Measurements from ENCODE around the gene HSPA1L.

HSPA1L gene

GRCh38 chr6:31781244-31782125 is 33.6 kb downstream of the HSPA1L start:
- no peak for DNase-seq (ENCODE audit: low read depth in 3 of 3)

- no peak for DNase-seq (ENCODE audit: low read depth in 3 of 3)
Observed at GRCh38 chr6:31780507-31781243, 34.4 kb downstream of the HSPA1L start.

- no peak for DNase-seq (ENCODE audit: low read depth in 3 of 3)
Observed at GRCh38 chr6:31779908-31780307, 35.2 kb downstream of the HSPA1L start.

DNA sequence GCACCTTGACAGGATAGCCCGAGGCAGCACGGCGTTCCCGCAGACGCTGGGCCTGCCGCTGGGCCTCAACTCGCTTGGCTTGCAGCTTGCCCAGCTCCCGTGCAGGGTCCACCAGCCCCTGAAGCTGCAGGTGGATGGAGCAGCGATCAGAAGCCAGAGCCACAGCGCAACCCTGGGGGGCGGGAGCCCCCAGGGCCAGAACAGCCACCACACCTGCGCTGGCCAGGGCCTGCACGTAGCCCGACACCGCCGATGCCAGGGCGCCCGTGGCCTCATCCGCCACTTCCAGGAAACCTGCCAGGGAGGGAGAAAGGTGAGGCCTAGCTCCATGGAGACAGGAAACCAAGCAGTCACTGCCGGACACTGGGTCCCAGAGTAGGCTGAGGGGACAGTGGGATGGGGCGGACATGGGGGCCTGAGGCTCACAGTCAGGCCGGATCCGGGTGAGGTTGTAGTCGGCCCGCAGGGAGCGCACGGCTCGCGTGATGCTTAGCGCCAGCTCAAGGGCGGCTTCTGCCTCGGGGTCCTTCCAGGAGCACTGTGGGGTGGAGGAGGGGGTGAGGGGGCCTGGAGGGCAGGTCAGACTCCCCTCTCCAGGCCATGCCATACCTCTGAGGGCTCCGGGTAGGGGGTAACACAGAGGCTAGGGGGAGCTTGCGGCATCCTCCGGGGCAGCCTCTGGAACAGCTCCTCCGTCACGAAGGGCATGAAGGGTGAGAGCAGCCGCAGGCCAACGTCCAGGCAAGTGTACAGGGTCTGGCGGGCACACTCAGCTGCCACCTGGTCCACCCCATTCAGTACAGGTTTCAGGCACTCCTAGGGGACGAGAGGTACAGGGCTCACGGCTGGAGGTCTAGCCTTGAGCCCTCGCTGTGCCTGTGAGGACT is 35.8 kb downstream of the HSPA1L start:
- DNase-seq (ENCODE audit: low read depth in 3 of 3): no peak

DNA sequence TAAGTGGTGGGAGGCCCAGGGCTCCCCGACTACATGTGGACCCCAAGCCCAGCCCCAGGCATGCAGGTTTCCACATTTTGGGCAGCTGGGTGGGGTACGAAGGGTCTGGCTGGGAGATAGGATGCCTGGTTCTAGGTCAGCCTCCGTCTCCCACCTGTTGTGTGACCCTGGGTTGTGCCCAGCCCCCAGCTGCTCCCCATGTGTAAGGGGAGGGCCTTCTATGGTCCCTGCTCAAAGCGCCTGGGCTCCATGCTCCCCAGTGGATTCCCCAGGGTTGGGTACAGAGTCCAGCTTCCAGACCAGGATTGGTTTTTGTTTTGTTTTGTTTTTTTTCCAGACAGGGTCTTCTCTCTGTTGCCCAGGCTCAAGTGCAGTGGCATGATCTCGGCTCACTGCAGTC is 36.9 kb downstream of the HSPA1L start:
- DNase-seq (ENCODE audit: low read depth in 3 of 3): no peak

- no peak for DNase-seq (ENCODE audit: low read depth in 3 of 3)
Observed at GRCh38 chr6:31777667-31778050, 37.4 kb downstream of the HSPA1L start.

GRCh38 chr6:31776989-31777666 is 38.0 kb downstream of the HSPA1L start, which contains the start of gene VWA7:
Gene VWA7 (minus strand): TSS chr6:31777328. CDS start chr6:31776779, 549 bp downstream.
- peak; percentile 44 to 82 (median 57) for DNase-seq (ENCODE audit: low read depth in 3 of 3)

DNA sequence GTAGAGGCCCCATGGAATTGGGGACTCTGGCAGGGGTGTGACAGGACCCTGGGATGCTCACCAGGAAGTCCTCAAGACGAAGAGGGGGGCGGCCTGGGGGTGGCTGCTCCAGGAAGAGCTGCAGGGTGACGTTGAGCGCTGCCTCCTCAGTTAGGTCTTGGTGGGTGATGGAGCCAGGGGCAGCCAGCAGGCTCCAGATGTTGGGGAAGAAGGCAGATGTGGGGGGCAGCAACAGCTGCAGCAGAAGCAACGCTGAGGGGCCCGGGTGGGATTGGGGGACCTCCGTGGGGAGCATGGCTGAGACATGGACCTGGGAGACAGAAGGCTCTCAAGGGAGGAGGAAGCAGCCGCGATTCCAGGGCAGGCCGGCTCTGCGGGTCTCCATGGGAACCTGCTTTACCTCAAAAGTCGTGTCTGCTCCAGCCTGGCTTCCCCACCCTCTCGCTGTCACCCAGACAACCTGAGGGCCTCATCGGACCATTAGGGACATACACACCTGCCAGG is 38.5 kb downstream of the HSPA1L start:
- no peak for DNase-seq (ENCODE audit: low read depth in 3 of 3)

- no peak for DNase-seq (ENCODE audit: low read depth in 3 of 3)
Observed at GRCh38 chr6:31775633-31776484, 39.2 kb downstream of the HSPA1L start.

- no peak for DNase-seq (ENCODE audit: low read depth in 3 of 3)
Observed at GRCh38 chr6:31775184-31775583, 39.9 kb downstream of the HSPA1L start.

DNA sequence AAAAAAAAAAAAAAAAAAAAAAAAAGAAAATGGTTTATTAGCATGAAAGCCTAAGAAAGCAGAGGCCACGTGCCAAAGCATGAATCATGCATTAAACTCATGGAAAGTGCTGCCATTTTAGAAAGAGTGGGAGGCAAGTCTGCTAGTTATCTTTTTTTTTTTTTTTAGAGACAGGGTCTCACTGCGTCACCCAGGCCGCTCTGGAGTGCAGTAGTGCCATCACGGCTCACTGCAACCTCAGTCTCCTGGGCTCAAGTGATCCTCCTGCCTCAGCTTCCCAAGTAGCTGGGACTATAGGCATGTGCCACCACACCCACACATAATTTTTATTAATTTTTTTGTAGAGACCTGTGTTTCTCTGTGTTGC is 43.1 kb downstream of the HSPA1L start:
- DNase-seq (ENCODE audit: low read depth in 3 of 3): no peak

GRCh38 chr6:31770860-31771259 is 44.2 kb downstream of the HSPA1L start:
- no peak for DNase-seq (ENCODE audit: low read depth in 3 of 3)

DNA sequence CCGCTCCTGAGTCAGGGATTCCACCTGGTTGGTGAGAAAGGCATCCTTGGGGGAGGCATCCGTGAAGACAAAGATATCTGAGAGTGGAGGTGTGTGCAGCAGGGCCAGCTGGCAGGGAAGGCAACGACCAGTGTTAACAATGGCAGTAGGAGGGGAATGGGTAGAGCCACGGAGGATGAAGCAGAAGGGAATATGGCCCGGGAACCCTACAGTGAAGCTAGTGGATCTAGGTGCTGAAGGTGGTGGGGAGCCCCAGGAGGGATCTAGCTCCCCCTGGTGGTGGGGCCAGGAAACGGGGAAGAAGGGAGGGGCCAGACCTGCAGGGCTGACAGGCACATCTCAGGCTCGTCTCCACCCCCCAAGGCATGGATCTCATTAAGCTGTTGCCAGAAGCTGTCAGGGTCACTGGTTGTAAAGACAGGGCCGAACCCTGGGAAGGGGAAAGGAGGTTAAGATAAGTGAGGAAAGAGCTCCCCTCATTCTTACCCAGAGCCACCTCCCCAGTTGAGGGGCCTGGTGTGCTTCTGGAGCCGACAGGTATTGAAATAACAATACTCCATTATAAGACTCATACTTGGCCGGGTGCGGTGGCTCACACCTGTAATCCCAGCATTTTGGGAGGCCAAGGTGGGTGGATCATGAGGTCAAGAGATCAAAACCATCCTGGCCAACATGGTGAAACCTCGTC is 45.3 kb downstream of the HSPA1L start:
- peak; percentile 61 to 80 (median 74) for DNase-seq (ENCODE audit: low read depth in 3 of 3)

- no peak for DNase-seq (ENCODE audit: low read depth in 3 of 3)
Observed at GRCh38 chr6:31768363-31769257, 46.5 kb downstream of the HSPA1L start.

DNA sequence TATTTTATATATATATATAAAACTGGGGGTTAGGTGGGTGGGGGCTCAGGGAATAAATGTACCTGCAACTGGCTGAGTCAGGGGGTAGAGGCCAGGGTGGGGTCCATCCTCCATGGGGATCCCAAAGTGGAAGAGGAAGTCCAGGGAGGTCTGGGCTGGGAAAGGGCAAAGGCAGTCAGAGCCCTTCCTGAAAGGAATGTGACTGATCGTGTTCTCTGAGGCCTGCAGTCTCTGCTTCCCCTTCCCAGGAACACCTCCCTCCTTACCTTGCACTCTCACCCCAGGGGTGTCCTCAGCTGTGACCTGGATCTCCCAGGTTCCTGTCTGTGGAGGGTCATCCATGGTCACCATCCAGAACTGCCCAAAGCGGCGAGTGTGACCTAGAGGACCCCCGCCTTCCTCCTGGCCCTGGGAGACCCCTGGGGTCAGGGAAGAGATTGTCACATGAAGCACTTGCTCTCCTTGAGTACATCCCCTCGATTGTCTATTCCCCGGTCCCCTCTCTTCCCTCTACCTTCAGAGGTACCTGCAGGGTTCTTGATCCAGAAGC is 47.9 kb downstream of the HSPA1L start:
- no peak for DNase-seq (ENCODE audit: low read depth in 3 of 3)

GRCh38 chr6:31765910-31766794 is 48.9 kb downstream of the HSPA1L start:
- DNase-seq (ENCODE audit: low read depth in 3 of 3): no peak

GRCh38 chr6:31765559-31765909 is 49.5 kb downstream of the HSPA1L start:
- no peak for DNase-seq (ENCODE audit: low read depth in 3 of 3)
